HCT116 (cell line): Measurements from ENCODE around the gene HIGD2A. TPM values are rescaled to one million over a fixed set of nuclear protein-coding genes. Genes with fewer than 3 reads are reported as not detected.

Experiments
- ATAC-seq: fragments of 200-7000 bp; cut with Tn5 transposase; 2 replicates; pipeline ENCODE4 v1.9.1; 2020; ENCODE audit warnings: mild to moderate bottlenecking, moderate library complexity
- BruUV-seq: library from RNA; stranded (reverse); fragments of 400-500 nt; replicated peaks from 2 replicates; lab custom pipeline; 2021; lab: Mats Ljungman, UMichigan
- CTCF ChIA-PET: fragments of 300-600 bp; sonication (Branson Sonifier 250); formaldehyde crosslinking; loops from one replicate; lab custom pipeline; 2021; ENCODE audit warnings: antibody characterized with exemption; lab: Charles Lee
- POLR2A ChIA-PET: fragments of 300-600, 350-600 bp; sonication (Branson Sonifier 250); formaldehyde crosslinking; loops from one replicate; lab custom pipeline; 2021; ENCODE audit warnings: antibody characterized with exemption; lab: Charles Lee
- RAD21 ChIA-PET, 2 experiments: fragments of 300-600 bp; sonication (Branson Sonifier 250); formaldehyde crosslinking; loops; one replicate each; lab custom pipeline; 2023; ENCODE audit warnings: low total read pairs in 2 of 2; ENCODE audit not compliant: uncharacterized antibody in 2 of 2, unreplicated experiment in 2 of 2, low non-redundant PET in 1 of 2; lab: Charles Lee
- DNase-seq: peaks from one replicate; pipeline ENCODE4 v3.0.0-alpha.2; 2010; ENCODE audit warnings: low read depth, low spot score
- H2AFZ ChIP-seq: fragments of 200-600 bp; shearing (Covaris generic), sonication (generic); 2 replicates; pipeline ENCODE4 v1.6.1; 2017; ENCODE audit warnings: low read depth, mixed run types, mixed read lengths, antibody characterized with exemption, low read length; ENCODE audit not compliant: poor library complexity, severe bottlenecking
- H3K27ac ChIP-seq: 2 replicates; pipeline ENCODE4 v1.5.1; 2012; ENCODE audit warnings: low read depth, low read length
- H3K27me3 ChIP-seq: fragments of 200-600 bp; sonication (generic); 2 replicates; pipeline ENCODE4 v1.6.1; 2016; ENCODE audit warnings: mixed run types, low read length, mixed read lengths; ENCODE audit not compliant: insufficient read depth
- H3K36me3 ChIP-seq, 2 experiments: fragments of 200-500 bp in 1 of 2; fragments of 200-600 bp in 1 of 2; sonication (Bioruptor generic) in 1 of 2; sonication (generic) in 1 of 2; 2 replicates each; pipeline versions ENCODE4 v1.5.1 to v1.6.1; 2014 to 2016; ENCODE audit warnings: low read length in 2 of 2, inconsistent platforms in 1 of 2, mixed read lengths in 1 of 2, mixed run types in 1 of 2; ENCODE audit not compliant: insufficient read depth in 2 of 2, control insufficient read depth in 1 of 2
- H3K4me1 ChIP-seq, 2 experiments: fragments of 200-600 bp in 1 of 2; sonication (generic) in 1 of 2; 2 replicates each; pipeline versions ENCODE4 v1.5.1 to v1.6.1; 2012 to 2017; ENCODE audit warnings: low read length in 2 of 2, inconsistent platforms in 1 of 2, mild to moderate bottlenecking in 1 of 2, mixed read lengths in 1 of 2, mixed run types in 1 of 2, moderate library complexity in 1 of 2; ENCODE audit not compliant: insufficient read depth in 2 of 2, control insufficient read depth in 1 of 2
- H3K4me2 ChIP-seq: fragments of 200-600 bp; sonication (generic); 2 replicates; pipeline ENCODE4 v1.6.1; 2017; ENCODE audit warnings: mixed run types, low read length, mixed read lengths
- H3K4me3 ChIP-seq, 2 experiments: fragments of 200-600 bp in 1 of 2; sonication (generic) in 1 of 2; replicated peaks in 1 of 2; 2 replicates each; pipeline ENCODE4 v1.5.1; 2011 to 2016; ENCODE audit warnings: low read length in 2 of 2, control low read depth in 1 of 2, low read depth in 1 of 2, mild to moderate bottlenecking in 1 of 2, mixed read lengths in 1 of 2, mixed run types in 1 of 2
- H3K79me2 ChIP-seq: fragments of 200-600 bp; sonication (generic); 2 replicates; pipeline ENCODE4 v1.6.1; 2017; ENCODE audit warnings: mild to moderate bottlenecking, mixed run types, low read length, moderate library complexity, mixed read lengths; ENCODE audit not compliant: insufficient read depth
- H3K9ac ChIP-seq: fragments of 200-600 bp; sonication (generic); 2 replicates; pipeline ENCODE4 v1.6.1; 2016; ENCODE audit warnings: low read length, mixed read lengths
- H3K9me2 ChIP-seq: fragments of 200-600 bp; sonication (generic), shearing (Covaris generic); 2 replicates; pipeline ENCODE4 v1.6.1; 2017; ENCODE audit warnings: mixed run types, mild to moderate bottlenecking, moderate library complexity; ENCODE audit not compliant: insufficient read depth
- H3K9me3 ChIP-seq, 2 experiments: fragments of 200-500 bp in 1 of 2; fragments of 200-600 bp in 1 of 2; sonication (Bioruptor generic) in 1 of 2; sonication (generic) in 1 of 2; 2 replicates each; pipeline ENCODE4 v1.6.1; 2014 to 2017; ENCODE audit warnings: low read length in 2 of 2, mixed read lengths in 2 of 2, inconsistent platforms in 1 of 2, low read depth in 1 of 2, mild to moderate bottlenecking in 1 of 2, mixed run types in 1 of 2, moderate library complexity in 1 of 2; ENCODE audit not compliant: control insufficient read depth in 1 of 2, insufficient read depth in 1 of 2
- H4K20me1 ChIP-seq: fragments of 200-600 bp; sonication (generic), shearing (Covaris generic); 2 replicates; pipeline ENCODE4 v1.6.1; 2017; ENCODE audit warnings: mixed run types, mild to moderate bottlenecking, moderate library complexity; ENCODE audit not compliant: insufficient read depth
- CBX3 ChIP-seq: IDR thresholded peaks from 2 replicates; pipeline ENCODE4 v1.6.1; 2012; ENCODE audit warnings: low read depth
- CEBPB ChIP-seq: IDR thresholded peaks from 2 replicates; pipeline ENCODE4 v1.6.1; 2012; ENCODE audit warnings: low read depth
- EGR1 ChIP-seq: IDR thresholded peaks from 2 replicates; pipeline ENCODE4 v1.6.1; 2012; ENCODE audit warnings: low read depth
- ELF1 ChIP-seq: IDR thresholded peaks from 2 replicates; pipeline ENCODE4 v1.6.1; 2012; ENCODE audit warnings: low read depth, borderline replicate concordance
- EZH2 ChIP-seq: fragments of 200-600 bp; sonication (generic); IDR thresholded peaks from 2 replicates; pipeline ENCODE4 v1.6.1; 2017; ENCODE audit warnings: antibody characterized with exemption, mixed run types
- EZH2phosphoT487 ChIP-seq: fragments of 200-600 bp; IDR thresholded peaks from 2 replicates; pipeline ENCODE4 v1.6.1; 2018; ENCODE audit warnings: antibody characterized with exemption, borderline replicate concordance
- JUND ChIP-seq: IDR thresholded peaks from 2 replicates; pipeline ENCODE4 v1.6.1; 2012
- MAX ChIP-seq: IDR thresholded peaks from 2 replicates; pipeline ENCODE4 v1.6.1; 2012
- POLR2A ChIP-seq: IDR thresholded peaks from 2 replicates; pipeline ENCODE4 v1.7.0; 2011; ENCODE audit warnings: borderline replicate concordance; ENCODE audit not compliant: insufficient read depth, insufficient read length; ENCODE audit errors: extremely low read depth
- POLR2AphosphoS5 ChIP-seq: IDR thresholded peaks from 2 replicates; pipeline ENCODE4 v1.6.1; 2011; ENCODE audit warnings: mild to moderate bottlenecking, low read depth, low read length, moderate library complexity
- RAD21 ChIP-seq: IDR thresholded peaks from 2 replicates; pipeline ENCODE4 v1.6.1; 2012; ENCODE audit warnings: low read depth, mild to moderate bottlenecking
- REST ChIP-seq: IDR thresholded peaks from 2 replicates; pipeline ENCODE4 v1.6.1; 2012; ENCODE audit warnings: low read depth
- SIN3A ChIP-seq: IDR thresholded peaks from 2 replicates; pipeline ENCODE4 v1.6.1; 2012; ENCODE audit warnings: low read depth
- SP1 ChIP-seq: IDR thresholded peaks from 2 replicates; pipeline ENCODE4 v1.6.1; 2012; ENCODE audit warnings: low read depth
- SRF ChIP-seq: IDR thresholded peaks from 2 replicates; pipeline ENCODE4 v1.6.1; 2012; ENCODE audit warnings: low read depth
- TCF7L2 ChIP-seq: IDR thresholded peaks from 2 replicates; pipeline ENCODE4 v1.7.0; 2011; ENCODE audit warnings: borderline replicate concordance, inconsistent platforms; ENCODE audit not compliant: insufficient read depth, insufficient read length; ENCODE audit errors: extremely low read depth
- YY1 ChIP-seq: IDR thresholded peaks from 2 replicates; pipeline ENCODE4 v1.6.1; 2011; ENCODE audit warnings: low read length, low read depth, moderate library complexity, mild to moderate bottlenecking; ENCODE audit not compliant: insufficient replicate concordance; ENCODE audit errors: extremely low read depth
- ZBTB33 ChIP-seq: IDR thresholded peaks from 2 replicates; pipeline ENCODE4 v1.6.1; 2011; ENCODE audit warnings: mild to moderate bottlenecking, low read length, moderate library complexity; ENCODE audit not compliant: insufficient replicate concordance; ENCODE audit errors: extremely low read depth
- ZFX ChIP-seq: fragments of 450-650 bp; IDR thresholded peaks from 2 replicates; pipeline ENCODE4 v1.6.1; 2017
- intact Hi-C: fragments of 100-400 bp; cut with micrococcal nuclease; formaldehyde crosslinking; loops from 2 replicates; pipeline ENCODE4 v1.10.0; 2022
- total RNA-seq: library from RNA; stranded (reverse); gene quantifications from one replicate; pipeline ENCODE4 v1.2.1, GENCODE V29; 2021; ENCODE audit not compliant: unreplicated experiment

HIGD2A gene
- total RNA-seq, 1 experiment from 2014 or later = 130 TPM

GRCh38 chr5:176415952-176416924, 27.7 kb downstream of the HIGD2A start, which contains the start of gene CLTB:
Gene CLTB, minus strand, starts transcription at chr5:176416539. Its CDS starts 176 bp downstream, at chr5:176416363.
- DNase-seq = peak; percentile 77
- no peak for TF ChIP-seq TCF7L2
- TF ChIP-seq EZH2phosphoT487 = no peak
- peak; percentile 58 for TF ChIP-seq ZFX
- TF ChIP-seq CBX3 = peak; percentile 75
- peak; percentile 92 for TF ChIP-seq MAX
- TF ChIP-seq POLR2A = no peak
- TF ChIP-seq ELF1 = no peak
- no peak for TF ChIP-seq CEBPB
- peak; percentile 37 for TF ChIP-seq YY1
- TF ChIP-seq SRF = no peak
- TF ChIP-seq POLR2AphosphoS5 = peak; percentile 74; the same call in 1 of the 2 replicates
- TF ChIP-seq SIN3A = peak; percentile 16; the same call in 1 of the 2 replicates
- no peak for TF ChIP-seq SP1
- TF ChIP-seq JUND = 0 out of 2 replicates have a peak, but pooled peaks have one; percentile 4
- TF ChIP-seq REST = no peak
- TF ChIP-seq RAD21 = peak; percentile 86
- no peak for TF ChIP-seq EZH2
- TF ChIP-seq ZBTB33 = peak; percentile 61
- no peak for TF ChIP-seq EGR1

More at GRCh38 chr5:176415952-176416924, 27.7 kb downstream of the HIGD2A start, which contains the start of gene CLTB:
- ATAC-seq = peak; percentile 98
- peak within 1 kb of the TSS; percentile 71 to 75 for H3K4me3 ChIP-seq
- H3K9ac ChIP-seq = peak within 1 kb of the TSS; percentile 84
- peak within 1 kb of the TSS; percentile 86 for H2AFZ ChIP-seq
- intact Hi-C loops = loop anchor here (1.0 to 5.0 kb wide), 5 partner anchors 32 to 203 kb away; partner anchors contain the start of genes FAF2 and RNF44
- no peaks in the 10 kb centered on the region for H3K9me2 ChIP-seq
- H3K27ac ChIP-seq = peak within 1 kb of the TSS; percentile 75
- H3K4me2 ChIP-seq = peak within 1 kb of the TSS; percentile 92
- H3K27me3 ChIP-seq = no peaks in the 10 kb centered on the region
- ChIA-PET RAD21 (interaction anchor here (0.6 to 1.3 kb wide), 6 partner anchors 45 to 244 kb away, joined by 3 to 5 read pairs (median 4); partner anchors contain the start of gene RNF44 (in 1 of the 2)), CTCF (interaction anchor here (0.6 to 1.9 kb wide), 8 partner anchors 32 to 686 kb away, joined by 3 to 7 read pairs (median 5); partner anchors contain the start of genes FAF2 and RNF44), POLR2A (interaction anchor here (0.6 to 0.8 kb wide), 2 partner anchors 28 to 122 kb away, joined by 3 read pairs; partner anchors contain the start of genes HIGD2A and NOP16)
- no TSS peak for BruUV-seq
- no peaks in the 10 kb centered on the region for H4K20me1 ChIP-seq
- no peaks in the 10 kb centered on the region for H3K36me3 ChIP-seq
- H3K79me2 ChIP-seq = peaks cover 22% of the 10 kb centered on the region
- peaks cover 0 to 3% of the 10 kb centered on the region in 2 experiments; a peak in 1 of 4 replicates for H3K9me3 ChIP-seq
- peaks cover 15 to 36% of the 10 kb centered on the region in 2 experiments for H3K4me1 ChIP-seq
